Measurements from ENCODE around the gene ANGPTL7.
"Not testable (repeated sequence)": the region's sequence is repeated elsewhere in the genome, so short reads cannot be mapped to it uniquely, and the experiment has no call there.

DNA sequence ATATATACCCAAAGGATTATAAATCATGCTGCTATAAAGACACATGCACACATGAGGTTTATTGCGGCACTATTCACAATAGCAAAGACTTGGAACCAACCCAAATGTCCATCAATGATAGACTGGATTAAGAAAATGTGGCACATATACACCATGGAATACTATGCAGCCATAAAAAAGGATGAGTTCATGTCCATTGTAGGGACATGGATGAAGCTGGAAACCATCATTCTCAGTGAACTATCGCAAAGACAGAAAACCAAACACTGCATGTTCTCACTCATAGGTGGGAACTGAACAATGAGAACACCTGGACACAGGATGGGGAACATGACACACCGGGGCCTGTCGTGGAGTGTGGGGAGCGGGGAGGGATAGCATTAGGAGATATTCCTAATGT is 22.4 kb upstream of the ANGPTL7 start:
- TF ChIP-seq, protein P1, sequence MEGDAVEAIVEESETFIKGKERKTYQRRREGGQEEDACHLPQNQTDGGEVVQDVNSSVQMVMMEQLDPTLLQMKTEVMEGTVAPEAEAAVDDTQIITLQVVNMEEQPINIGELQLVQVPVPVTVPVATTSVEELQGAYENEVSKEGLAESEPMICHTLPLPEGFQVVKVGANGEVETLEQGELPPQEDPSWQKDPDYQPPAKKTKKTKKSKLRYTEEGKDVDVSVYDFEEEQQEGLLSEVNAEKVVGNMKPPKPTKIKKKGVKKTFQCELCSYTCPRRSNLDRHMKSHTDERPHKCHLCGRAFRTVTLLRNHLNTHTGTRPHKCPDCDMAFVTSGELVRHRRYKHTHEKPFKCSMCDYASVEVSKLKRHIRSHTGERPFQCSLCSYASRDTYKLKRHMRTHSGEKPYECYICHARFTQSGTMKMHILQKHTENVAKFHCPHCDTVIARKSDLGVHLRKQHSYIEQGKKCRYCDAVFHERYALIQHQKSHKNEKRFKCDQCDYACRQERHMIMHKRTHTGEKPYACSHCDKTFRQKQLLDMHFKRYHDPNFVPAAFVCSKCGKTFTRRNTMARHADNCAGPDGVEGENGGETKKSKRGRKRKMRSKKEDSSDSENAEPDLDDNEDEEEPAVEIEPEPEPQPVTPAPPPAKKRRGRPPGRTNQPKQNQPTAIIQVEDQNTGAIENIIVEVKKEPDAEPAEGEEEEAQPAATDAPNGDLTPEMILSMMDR (IDR thresholded peaks at IDR 0.05) = not testable (repeated sequence)
- not testable (repeated sequence) for TF ChIP-seq RAD21 (conservative IDR thresholded peaks at IDR 0.05 in 1 of 2, IDR thresholded peaks at IDR 0.05 in 1 of 2)

Data from A549 (cell line).